Stimulated activated CD8-positive, alpha-beta memory T cell treated with anti-CD3 and anti-CD28 coated beads, Interleukin-4, amount 100 ng/mL, for 4 hours (primary cell): ENCODE measurements around the gene TMEM271.

Experiments used
- DNase-seq, 2 donors: peaks; one replicate each; pipeline ENCODE4 v3.0.0-alpha.2; 2020; ENCODE audit warnings: low read depth in 2 of 2, low spot score in 1 of 2

Gene TMEM271

DNA sequence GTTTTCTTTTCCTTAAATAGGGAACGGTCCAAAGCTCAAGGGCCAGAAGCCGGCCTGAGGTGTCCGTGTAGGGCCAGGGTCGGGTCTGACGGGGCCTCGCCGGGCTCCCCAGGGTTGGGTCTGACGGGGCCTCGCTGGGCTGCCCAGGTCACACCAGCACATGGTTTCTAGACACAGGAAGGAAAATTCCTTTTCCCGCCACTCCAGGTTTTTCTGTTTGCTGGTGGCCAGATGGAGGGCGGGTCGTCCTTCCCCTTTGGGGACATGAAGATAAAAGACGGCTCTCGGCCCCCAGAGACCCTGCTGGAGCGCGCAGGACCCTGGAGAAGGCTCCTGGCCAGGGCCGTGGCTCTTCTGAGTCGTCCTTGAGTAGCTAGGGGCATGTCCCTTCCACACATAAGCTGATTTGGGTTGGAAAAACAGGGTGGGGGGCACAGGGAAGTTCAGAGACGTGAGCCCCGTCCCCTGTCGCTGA, 42.0 kb downstream of the TMEM271 start:
- no peak for DNase-seq

DNA sequence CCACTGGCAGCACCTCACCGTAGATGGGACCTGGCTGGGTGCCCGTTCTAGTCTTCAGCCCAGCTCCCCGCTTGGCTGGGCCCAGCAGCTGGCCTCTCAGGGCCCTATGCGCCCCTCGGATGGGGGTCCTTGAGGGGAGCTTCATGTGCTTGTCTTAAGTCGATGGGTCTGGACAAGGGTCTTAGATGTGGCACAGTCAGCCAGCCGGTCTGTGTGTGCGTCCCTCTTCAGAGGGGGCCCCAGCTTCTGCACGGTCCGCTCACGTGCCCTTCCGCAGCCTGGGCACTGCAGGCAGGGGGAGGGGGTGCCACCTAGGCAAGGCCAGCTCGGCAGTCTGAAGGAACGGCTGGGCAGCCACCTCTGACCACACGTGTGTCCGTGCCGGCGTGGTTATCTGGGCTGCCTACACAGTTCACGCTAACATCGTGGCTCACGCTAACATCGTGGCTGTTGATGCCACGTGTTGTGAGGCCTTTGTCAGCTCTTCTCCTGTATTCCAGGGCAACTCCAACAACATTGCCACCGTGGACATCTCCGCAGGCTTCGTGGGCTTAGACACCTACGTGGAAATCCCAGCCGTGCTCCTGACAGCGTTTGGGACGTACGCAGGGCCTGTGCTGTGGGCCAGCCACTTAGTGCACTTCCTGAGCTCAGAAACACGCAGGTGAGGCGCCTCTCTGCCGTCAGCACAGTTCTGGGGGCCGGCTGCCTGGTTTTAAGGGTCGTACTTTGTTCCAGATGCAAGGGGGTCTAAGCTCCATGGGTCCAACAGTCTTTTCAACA, 42.6 kb downstream of the TMEM271 start:
- no peak for DNase-seq

DNA sequence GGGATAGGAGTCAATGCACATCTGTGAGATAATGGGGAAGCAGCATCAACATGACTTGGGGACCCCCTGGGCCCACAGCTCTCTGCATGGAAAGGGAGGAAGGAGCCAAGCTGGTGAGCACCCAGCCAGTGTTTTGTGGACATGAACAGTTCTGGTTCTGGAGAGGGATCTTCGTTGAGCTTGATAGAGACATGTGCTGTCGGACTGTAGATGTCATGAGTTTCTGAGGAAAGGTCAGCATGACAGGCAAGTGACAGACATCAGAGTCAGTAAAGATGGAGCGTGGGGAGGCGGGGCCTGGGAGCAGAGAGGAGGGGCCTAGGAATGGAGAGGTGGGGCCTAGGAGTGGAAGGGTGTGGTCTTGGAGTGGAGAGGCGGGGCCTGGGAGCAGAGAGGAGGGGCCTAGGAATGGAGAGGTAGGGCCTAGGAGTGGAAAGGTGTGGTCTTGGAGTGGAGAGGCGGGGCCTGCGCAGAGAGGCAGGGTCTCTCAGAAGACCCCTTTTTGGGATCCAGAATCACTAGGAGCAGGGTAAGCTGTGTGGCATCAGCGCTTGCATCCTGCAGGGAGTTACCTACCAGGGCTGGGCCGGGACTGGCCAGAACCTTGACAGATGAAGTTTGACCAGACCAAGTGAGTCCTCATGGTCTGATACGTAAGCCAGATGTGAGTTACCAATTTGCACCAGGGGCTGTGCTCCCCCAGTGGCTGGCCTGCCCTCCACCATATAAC, 43.3 kb downstream of the TMEM271 start:
- DNase-seq, result no peak

DNA sequence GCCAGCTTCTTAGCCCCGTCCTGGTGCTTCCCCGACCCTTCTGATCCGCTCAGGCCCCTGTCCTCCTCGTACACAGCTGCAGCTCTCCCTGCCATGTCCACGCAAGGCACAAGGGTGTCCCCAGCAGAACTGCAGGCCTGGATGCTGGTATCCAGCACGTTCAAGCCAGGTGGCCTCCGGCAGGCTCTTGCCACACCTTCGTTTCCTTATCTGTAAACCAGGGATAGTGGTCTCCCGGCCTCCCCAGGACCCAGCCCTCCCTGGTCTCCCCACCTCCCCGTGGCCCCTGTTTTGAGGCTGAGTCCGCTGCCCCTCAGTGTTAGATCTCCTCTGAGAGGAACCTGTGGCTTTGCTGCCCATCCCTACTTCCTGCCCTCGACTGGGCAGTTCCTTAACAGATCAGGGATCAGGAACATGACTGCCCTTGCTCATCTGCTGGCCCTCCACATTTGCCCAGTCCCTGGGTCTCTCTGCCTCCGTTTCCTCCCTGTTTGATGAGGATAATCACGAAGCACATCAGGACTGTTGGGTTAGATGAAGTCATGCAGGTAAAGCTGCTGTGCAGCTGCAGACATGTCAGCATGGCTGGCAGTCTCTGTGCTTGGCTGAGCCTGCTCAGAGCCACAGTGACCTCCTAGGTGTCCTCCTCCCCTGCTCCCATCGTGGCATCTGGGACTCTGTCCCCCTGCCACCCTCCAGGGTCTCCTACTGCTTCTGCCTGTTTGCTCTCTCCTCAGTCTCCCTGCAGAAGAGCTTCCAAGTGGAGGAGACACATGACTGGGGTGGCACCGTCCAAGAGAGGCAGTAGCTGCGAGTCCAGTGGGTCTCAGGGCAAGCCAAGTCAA, 44.2 kb downstream of the TMEM271 start:
- no peak for DNase-seq

DNA sequence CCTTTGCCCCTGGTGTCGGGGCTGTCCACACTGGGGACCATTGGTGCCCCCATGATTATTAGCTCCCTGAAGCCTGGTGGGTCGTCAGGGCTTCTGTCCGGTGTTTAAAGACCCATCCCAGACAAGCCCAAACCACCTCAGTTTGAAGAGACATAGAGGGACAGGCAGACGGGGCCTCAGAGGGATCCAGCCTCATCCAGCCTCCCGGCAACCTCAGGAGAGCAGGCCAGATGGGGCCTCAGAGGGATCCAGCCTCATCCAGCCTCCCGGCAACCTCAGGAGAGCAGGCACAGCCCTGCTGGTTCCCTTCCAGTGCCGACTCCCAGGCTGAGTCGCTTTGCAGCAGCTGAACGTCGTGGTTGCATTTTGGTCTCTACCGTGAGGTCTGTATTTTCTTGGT, 45.0 kb downstream of the TMEM271 start:
- DNase-seq, result no peak

DNA sequence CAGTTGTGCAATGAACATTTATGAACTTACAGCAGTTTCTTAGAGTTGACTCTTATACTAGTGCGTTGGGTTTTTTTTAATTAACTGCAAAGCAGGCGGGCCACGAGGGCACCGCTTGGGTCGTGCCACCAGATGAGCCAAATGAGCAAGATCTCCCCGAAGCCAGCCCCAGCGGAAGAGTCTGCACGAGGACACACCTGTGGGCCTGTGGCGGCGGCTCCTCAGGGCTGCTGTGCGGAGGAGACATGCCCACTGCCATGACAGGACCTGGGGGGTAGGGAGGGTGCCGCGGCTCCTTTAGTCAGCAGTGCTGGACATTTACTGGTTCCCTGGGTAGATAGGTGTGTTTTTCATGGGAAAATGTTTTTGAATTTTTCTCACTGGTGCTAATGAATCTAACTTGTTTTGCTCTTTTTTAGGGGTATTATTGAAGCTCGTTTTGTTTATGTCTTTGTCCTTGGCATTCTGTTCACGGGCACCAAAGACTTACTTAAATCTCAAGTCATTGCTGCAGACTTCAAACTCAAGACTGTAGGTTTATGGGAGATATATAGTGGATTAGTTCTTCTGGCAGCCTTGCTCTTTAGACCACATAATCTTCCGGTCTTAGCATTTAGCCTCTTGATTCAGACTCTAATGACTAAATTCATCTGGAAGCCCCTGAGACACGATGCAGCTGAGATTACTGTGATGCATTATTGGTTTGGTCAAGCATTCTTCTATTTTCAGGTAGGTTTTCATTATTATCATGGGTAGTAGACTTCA, 45.9 kb downstream of the TMEM271 start:
- DNase-seq, result no peak

DNA sequence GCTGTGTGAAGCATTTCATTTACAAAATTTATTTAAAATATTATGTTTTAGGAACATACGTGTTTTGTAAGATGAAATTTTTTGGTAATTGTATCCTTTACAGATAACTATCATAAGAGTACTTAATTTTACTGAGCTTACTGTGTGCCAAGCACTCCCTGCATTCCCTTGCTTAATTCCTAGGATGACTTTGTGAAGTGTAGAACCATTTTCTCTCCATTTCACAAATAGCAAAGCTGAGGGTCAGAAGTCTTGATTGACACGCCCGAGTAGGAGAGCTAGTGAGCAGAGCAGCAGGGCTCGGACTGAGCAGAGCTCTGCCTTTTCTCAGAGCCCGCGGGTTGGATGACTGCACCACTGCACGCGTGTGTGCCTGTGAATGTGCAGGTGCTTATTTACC, 46.5 kb downstream of the TMEM271 start:
- no peak for DNase-seq

DNA sequence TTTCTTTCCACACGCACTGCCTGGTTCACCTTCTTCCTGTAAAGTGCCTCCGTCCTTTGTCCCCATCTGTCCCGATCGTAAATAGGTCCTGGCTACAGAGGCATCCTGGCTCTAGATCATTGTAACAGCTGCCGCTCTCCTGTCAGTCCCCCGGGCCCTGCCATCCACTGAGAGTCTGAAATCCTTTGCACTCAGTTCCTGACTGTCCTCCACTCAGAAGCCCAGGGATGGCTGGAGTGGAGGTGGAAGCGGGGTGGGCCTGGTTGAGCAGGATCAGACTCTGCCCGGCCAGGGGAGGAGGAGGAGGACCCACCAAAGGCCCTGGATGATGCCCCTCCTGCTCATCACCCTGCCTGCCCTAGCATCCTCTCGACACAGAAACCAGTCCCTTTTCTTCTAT, 47.3 kb downstream of the TMEM271 start:
- no peak for DNase-seq

DNA sequence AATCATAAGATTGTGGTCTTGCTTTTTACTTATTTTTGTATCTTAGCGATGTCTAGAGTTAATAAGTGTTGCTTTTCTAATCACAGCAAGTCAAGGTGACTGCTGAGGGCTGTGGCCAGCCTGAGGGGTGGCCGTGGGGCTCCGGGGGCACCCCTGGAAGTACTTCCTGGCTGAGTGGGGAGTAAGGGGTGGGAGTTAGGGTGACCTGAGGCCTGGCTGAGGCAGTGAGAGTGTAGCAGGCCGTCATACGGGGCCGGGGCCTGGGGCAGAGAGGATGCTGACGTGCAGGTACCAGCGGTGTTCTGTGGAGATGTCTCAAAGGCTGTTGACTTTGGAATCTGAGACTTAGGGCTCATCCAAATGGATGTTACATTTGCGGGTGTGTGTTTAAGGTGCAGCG, 47.8 kb downstream of the TMEM271 start:
- no peak for DNase-seq

DNA sequence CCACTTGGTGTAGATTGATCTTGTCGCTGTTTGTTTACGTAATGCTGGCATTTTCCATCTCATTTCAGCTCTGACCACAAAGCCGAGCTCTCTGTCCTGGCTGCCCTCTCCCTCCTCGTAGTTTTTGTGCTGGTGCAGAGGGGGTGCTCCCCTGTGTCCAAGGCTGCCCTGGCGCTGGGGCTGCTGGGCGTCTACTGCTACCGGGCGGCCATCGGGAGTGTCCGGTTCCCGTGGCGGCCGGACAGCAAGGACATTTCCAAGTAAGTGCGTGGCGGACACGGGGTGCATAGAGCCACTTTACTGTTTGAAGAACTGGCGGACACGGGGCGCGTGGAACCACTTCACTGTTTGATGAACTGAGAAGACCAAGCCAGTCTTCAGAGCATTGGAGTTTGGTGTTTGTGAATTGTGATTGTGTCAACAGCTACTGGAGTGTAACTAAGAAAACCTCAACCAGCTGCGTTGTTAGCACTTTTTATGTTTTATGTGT, 49.1 kb downstream of the TMEM271 start:
- DNase-seq, result no peak

DNA sequence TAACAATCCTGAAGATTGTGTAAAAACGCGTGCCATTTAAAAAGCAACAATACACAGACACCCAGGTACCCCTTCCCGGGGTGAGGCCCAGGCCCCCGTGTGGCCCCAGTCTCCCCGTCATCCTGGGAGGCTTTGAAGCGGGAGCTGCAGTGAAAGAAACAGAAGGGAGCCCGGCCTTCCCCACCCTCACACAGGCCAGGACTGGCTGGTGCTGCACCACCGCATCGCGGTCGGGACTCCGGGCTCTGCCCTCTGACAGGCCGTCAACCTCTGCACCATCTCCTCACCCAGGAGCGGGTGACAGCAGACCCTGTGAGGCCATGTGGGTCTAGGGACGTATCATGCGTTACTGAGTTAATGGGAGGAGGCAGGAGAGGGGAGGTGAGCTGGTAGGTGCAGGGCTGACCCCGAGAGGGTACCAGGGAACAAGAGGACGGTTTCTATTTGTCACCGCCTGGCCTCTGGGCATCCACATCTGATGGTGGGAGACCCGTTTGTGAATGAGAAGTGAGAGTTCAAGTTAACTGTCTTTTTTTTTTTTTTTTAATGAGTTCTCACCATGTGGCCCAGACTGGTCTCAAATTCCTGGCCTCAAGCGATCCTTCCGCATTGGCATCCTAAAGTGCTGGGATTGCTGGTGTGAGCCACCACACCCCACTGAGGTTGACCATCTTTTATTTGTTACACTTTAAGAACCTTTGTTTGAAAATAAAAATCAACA, 49.7 kb downstream of the TMEM271 start:
- DNase-seq, result no peak

DNA sequence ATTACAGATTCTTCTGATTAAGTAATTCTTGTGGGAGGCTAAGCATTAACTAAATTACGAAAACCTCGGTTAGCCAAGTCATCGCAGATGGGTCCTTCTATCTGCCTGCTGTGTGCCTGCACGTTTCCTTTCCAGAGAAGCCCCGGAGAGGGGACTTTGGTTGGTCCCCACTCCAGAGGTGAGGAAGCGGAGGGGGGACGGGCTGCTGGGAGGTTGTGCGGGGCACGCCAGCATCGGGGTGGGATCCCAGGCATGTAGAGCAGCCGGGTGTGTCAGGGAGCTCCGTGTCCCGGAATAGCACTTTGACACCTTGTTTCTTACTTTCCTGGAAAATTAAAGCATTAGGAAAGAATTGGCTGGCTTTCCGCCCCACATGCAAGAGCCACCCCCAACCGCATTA, 50.4 kb downstream of the TMEM271 start:
- DNase-seq, result no peak

DNA sequence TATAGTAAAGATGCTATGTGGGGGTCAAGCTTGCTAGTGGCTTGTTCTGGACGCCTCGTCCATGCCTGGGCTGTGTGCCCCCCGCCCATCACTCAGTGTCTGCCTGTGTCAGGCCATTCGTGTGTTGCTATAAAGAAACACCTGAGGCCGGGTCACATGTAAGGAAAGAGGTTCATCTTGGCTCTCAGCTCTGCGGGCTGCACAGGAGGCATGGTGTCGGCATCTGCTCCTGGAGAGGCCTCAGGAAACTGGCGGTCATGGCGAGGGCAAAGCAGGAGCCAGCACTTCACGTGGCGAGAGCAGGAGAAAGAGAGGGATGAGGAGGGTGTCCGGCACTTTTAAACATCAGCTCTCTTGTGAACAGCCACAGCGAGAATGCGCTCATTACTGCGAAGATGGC, 51.9 kb downstream of the TMEM271 start:
- no peak for DNase-seq
